AG04449 (cell line): ENCODE results near the gene DDX39A.

ENCODE experiments used
- CTCF ChIA-PET: fragments of 350-600 bp; formaldehyde crosslinking; extraction: SDS; loops from one replicate; lab custom pipeline; 2021; ENCODE audit warnings: antibody characterized with exemption; lab: Yijun Ruan, JAX
- POLR2A ChIA-PET: fragments of 400-600, 350-600 bp; formaldehyde crosslinking; extraction: SDS; loops from one replicate; lab custom pipeline; 2020; ENCODE audit warnings: antibody characterized with exemption, inconsistent platforms; lab: Yijun Ruan, JAX
- DNase-seq: peaks from one replicate; pipeline ENCODE4 v3.0.0-alpha.2; 2010; ENCODE audit warnings: low read depth, low spot score
- H3K4me3 ChIP-seq: 2 replicates; pipeline ENCODE4 v1.5.1; 2011; ENCODE audit warnings: low read depth, mild to moderate bottlenecking, control low read depth, low read length
- TF ChIP-seq, protein P1 (sequence below): IDR thresholded peaks from one replicate; pipeline ENCODE4 v1.5.1; 2011; ENCODE audit warnings: mild to moderate bottlenecking, moderate library complexity, low read length, control low read depth, inconsistent platforms; ENCODE audit not compliant: insufficient read depth; ENCODE audit errors: missing control alignments

DDX39A gene

DNA sequence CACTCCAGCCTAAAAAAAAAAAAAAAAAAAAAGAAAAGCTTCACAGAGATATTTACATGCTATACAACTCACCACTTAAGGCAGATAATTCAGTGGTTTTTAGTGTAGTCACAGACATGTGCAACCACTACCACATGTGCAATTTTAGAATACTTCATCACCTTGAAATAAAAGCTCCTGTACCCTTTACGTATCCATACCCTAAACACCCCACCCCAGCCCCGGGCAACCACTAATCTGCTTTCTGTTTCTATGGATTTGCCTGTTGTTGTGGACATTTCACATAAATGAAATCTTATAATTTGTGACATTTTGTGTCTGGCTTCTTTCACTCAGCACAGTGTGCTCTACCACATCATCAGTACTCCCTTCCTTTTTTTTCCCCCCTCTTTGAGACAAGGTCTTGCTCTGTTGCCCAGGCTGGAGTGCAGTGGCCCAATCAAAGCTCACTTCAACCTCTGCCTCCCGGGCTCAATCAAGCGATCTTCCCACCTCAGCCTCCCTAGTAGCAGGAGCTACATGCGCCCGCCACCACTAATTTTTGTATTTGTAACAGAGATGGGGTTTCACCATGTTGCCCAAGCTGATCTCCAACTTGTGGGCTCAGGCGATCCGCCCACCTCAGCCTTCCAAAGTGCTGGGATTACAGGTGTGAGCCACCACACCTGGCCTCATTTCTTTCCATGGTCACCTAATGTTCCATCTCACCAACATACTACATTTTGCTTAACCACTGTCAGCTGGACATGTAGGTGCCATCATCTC, 4.0 kb downstream of the DDX39A start:
- DNase-seq: no peak
- ChIA-PET POLR2A (interaction anchor here (1.6 to 1.8 kb wide), 2 partner anchors 9 to 11 kb away, joined by 4 to 5 read pairs; no protein-coding TSS in a partner anchor), CTCF (interaction anchor here (1.5 to 2.3 kb wide), 4 partner anchors 9 to 278 kb away, joined by 3 to 18 read pairs (median 9); partner anchors contain the start of genes ASF1B and PKN1)
- H3K4me3 ChIP-seq: no peak overlapping the region
- TF ChIP-seq, protein P1, sequence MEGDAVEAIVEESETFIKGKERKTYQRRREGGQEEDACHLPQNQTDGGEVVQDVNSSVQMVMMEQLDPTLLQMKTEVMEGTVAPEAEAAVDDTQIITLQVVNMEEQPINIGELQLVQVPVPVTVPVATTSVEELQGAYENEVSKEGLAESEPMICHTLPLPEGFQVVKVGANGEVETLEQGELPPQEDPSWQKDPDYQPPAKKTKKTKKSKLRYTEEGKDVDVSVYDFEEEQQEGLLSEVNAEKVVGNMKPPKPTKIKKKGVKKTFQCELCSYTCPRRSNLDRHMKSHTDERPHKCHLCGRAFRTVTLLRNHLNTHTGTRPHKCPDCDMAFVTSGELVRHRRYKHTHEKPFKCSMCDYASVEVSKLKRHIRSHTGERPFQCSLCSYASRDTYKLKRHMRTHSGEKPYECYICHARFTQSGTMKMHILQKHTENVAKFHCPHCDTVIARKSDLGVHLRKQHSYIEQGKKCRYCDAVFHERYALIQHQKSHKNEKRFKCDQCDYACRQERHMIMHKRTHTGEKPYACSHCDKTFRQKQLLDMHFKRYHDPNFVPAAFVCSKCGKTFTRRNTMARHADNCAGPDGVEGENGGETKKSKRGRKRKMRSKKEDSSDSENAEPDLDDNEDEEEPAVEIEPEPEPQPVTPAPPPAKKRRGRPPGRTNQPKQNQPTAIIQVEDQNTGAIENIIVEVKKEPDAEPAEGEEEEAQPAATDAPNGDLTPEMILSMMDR: no peak

DNA sequence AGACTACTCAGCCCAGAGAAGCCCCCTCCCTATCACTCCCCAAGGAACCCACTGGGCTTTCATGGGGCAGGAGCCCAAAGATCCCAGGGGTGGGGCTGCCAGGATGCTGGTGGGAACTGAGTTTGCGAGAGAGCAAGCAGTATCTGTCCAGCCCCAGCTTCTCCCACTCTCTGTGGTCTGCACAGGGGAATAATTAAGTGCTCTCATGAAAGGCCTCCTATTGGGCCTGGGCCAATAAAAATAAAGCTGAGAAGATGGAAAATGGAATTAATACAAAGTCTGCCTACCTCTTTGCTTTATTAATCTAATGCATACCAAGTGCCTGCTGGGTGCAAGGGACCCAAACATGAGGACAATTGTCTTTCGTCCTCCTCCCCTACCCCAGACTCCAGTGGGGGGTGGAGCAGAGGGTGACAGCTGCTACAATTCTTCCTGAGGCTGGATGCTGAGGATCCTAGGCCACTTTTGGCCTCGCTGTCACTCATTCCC, 5.4 kb downstream of the DDX39A start:
- ChIA-PET POLR2A (interaction anchor here (0.6 to 1.6 kb wide), 3 partner anchors 10 to 72 kb away, joined by 3 to 4 read pairs (median 3); no protein-coding TSS in a partner anchor), CTCF (interaction anchor here (1.0 to 2.3 kb wide), 3 partner anchors 19 to 277 kb away, joined by 5 to 11 read pairs (median 7); partner anchors contain the start of genes ASF1B and PKN1)
- TF ChIP-seq, protein P1: no peak
- DNase-seq: no peak
- no peak overlapping the region for H3K4me3 ChIP-seq

DNA sequence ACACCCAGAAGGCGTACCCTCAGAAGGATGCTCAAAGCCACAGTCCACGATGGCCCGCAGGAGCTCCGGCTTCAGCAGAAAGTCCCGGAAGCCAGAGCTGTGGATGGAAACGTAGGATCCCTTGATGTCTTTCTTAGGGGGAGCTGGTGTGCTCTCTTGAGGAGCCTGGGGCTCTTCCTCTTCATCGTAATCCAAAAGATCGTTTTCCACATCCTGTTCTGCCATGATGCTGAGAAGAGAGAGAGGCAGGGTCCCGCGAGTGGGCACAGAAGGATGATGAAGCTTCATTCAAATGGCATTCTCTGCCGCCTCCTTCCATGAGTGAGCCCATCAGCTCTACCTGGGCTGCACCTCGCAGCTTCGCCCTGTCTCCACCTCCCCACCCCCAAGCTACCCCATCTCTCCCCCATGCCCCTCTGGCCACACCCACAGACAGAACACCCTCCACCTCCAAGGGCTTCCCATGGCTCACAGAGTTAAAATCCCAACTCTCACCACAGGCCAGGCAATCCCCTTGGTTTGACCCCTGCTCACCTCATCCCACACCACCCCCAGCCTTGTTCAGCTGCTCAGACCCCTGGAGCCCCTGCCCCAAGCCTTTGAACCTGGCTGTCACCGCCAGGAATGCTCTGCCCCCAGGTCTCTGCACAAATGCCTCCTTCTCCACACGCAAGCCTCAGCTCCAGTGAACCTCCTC, 6.0 kb downstream of the DDX39A start:
- ChIA-PET CTCF (interaction anchor here (1.0 to 2.3 kb wide), 3 partner anchors 19 to 276 kb away, joined by 5 to 11 read pairs (median 7); partner anchors contain the start of genes ASF1B and PKN1), POLR2A (interaction anchor here (0.6 to 1.6 kb wide), 3 partner anchors 9 to 73 kb away, joined by 3 to 4 read pairs (median 3); no protein-coding TSS in a partner anchor)
- DNase-seq: no peak
- no peak overlapping the region for H3K4me3 ChIP-seq
- TF ChIP-seq, protein P1: no peak

DNA sequence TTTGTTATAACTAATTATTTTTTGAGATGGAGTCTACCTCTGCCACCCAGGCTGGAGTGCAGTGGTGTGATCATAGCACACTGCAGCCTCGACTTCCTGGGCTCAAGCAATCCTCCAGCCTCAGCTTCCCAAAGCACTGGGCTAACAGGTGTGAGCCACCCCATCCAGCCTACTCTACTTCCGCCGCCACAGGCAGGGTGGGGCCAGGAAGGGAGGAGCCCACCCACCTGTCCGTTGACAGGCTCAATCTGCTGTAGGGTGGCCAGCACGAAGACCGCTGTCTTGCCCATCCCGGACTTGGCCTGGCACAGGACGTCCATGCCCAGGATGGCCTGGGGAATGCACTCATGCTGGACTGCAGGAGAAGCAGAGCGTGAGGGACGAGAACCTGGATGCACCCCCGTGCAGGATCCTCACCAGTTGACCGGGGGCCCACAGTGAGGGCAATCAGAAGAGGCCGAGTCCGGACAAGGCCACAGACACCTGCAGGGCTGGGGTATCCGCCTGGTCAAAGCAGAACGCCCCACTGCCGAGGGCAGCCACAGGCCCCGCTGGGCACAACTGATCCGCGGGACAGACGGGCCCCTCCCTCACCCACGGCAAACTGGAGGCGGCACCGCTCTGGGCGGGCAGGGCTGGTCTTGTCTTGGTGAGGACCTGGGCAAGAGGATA, 6.7 kb downstream of the DDX39A start:
- no peak overlapping the region for H3K4me3 ChIP-seq
- POLR2A ChIA-PET: no interaction called here
- CTCF ChIA-PET: interaction anchor here (1.0 to 1.1 kb wide), 2 partner anchors 50 to 68 kb away, joined by 3 to 5 read pairs; no protein-coding TSS in a partner anchor
- TF ChIP-seq, protein P1: no peak
- DNase-seq: no peak

DNA sequence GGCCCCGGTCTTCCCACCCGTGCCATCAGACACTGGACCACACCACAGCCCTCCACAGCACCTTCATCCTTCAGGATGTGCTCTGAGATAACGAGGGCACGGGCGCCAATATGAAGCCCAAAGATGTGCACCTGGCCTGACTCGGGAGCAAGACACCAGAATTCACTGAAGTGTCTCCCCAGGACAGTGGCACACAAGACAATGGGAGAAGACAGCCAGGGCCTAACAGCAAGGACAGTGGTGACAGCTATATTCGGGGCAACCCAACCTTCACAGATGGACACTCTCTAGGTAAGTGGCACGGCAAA, 7.2 kb downstream of the DDX39A start:
- TF ChIP-seq, protein P1: no peak
- DNase-seq: no peak
- ChIA-PET CTCF (interaction anchor here (1.1 kb wide), 1 partner anchor 50 kb away, joined by 3 read pairs; no protein-coding TSS in a partner anchor), POLR2A (no interaction called here)
- H3K4me3 ChIP-seq: no peak overlapping the region
